Gastroesophageal sphincter (tissue), 3 donors: Measurements from ENCODE around the gene BCR.

Source experiments
- POLR2A ChIP-seq, 2 donors: fragments of 450-650 bp; IDR thresholded peaks; one replicate each; pipeline ENCODE4 v1.6.1; 2017; ENCODE audit warnings: antibody characterized with exemption in 2 of 2, mild to moderate bottlenecking in 2 of 2, moderate library complexity in 1 of 2
- POLR2AphosphoS5 ChIP-seq: sonication (generic); formaldehyde crosslinking; IDR thresholded peaks from one replicate; pipeline ENCODE4 v1.6.1; 2017; ENCODE audit warnings: antibody characterized with exemption
- TF ChIP-seq, protein P1 (sequence below), 4 experiments: fragments of 200-600 bp in 2 of 4; fragments of 450-650 bp in 2 of 4; sonication (generic) in 1 of 4; IDR thresholded peaks; one replicate each; pipeline ENCODE4 v1.5.1; 2017 to 2019; ENCODE audit warnings: antibody characterized with exemption in 4 of 4, mild to moderate bottlenecking in 2 of 4, moderate library complexity in 2 of 4

GRCh38 chr22:23229646-23230045, 49.3 kb downstream of the BCR start:
- TF ChIP-seq POLR2A (IDR thresholded peaks at IDR 0.05) (no peak), POLR2AphosphoS5 (no peak)
- TF ChIP-seq, protein P1, sequence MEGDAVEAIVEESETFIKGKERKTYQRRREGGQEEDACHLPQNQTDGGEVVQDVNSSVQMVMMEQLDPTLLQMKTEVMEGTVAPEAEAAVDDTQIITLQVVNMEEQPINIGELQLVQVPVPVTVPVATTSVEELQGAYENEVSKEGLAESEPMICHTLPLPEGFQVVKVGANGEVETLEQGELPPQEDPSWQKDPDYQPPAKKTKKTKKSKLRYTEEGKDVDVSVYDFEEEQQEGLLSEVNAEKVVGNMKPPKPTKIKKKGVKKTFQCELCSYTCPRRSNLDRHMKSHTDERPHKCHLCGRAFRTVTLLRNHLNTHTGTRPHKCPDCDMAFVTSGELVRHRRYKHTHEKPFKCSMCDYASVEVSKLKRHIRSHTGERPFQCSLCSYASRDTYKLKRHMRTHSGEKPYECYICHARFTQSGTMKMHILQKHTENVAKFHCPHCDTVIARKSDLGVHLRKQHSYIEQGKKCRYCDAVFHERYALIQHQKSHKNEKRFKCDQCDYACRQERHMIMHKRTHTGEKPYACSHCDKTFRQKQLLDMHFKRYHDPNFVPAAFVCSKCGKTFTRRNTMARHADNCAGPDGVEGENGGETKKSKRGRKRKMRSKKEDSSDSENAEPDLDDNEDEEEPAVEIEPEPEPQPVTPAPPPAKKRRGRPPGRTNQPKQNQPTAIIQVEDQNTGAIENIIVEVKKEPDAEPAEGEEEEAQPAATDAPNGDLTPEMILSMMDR (IDR thresholded peaks at IDR 0.05): no peak
